ENCODE data around the gene MCFD2. TPM values are rescaled to one million over a fixed set of nuclear protein-coding genes. Genes with fewer than 3 reads are reported as not detected.

MCFD2 gene
- polyA plus RNA-seq, 1 donor (not counting 4 experiments of a cell fraction or from before 2014, with no cell fraction given), result 132 TPM

DNA sequence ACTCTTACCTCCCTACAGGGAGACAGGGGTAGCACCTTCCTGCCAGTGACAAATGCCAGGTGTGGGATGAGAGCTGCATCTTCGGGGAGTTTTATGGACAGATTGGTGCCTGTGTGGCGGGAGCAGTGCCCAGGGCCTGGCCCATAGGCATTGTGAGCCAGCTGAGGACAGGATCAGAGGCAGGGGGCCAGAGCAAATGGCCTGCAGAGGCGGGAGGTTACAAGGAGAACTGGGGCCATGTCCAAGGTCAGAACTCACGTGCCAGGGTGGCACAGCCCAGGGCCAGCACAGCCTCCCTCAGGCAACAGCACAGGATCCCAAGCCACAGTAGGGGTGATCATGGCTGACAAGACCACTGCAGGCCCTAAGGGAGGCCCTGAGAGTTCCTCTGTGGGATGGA lies 40.2 kb upstream of the MCFD2 start:
- TF ChIP-seq, protein P1, sequence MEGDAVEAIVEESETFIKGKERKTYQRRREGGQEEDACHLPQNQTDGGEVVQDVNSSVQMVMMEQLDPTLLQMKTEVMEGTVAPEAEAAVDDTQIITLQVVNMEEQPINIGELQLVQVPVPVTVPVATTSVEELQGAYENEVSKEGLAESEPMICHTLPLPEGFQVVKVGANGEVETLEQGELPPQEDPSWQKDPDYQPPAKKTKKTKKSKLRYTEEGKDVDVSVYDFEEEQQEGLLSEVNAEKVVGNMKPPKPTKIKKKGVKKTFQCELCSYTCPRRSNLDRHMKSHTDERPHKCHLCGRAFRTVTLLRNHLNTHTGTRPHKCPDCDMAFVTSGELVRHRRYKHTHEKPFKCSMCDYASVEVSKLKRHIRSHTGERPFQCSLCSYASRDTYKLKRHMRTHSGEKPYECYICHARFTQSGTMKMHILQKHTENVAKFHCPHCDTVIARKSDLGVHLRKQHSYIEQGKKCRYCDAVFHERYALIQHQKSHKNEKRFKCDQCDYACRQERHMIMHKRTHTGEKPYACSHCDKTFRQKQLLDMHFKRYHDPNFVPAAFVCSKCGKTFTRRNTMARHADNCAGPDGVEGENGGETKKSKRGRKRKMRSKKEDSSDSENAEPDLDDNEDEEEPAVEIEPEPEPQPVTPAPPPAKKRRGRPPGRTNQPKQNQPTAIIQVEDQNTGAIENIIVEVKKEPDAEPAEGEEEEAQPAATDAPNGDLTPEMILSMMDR (optimal IDR thresholded peaks at IDR 0.05 in 1 of 3, IDR thresholded peaks at IDR 0.05 in 1 of 3, conservative IDR thresholded peaks at IDR 0.05 in 1 of 3; ENCODE audit: extremely low read depth in 1 of 3, insufficient read depth in 2 of 3, low read length in 3 of 3), result no peak
- TF ChIP-seq EZH2 (IDR thresholded peaks at IDR 0.05; ENCODE audit: low read length), result no peak
- H3K9ac ChIP-seq (ENCODE audit: control insufficient read depth, extremely low read depth, insufficient read depth, low read length), result no peak overlapping the region
- no peaks in the 10 kb centered on the region for H3K9me1 ChIP-seq (ENCODE audit: control insufficient read depth, extremely low read depth, insufficient read depth, low read length)
- H3K27ac ChIP-seq (ENCODE audit: control insufficient read depth, insufficient read depth, low read length), result no peak overlapping the region
- no peaks in the 10 kb centered on the region for H4K20me1 ChIP-seq (ENCODE audit: control insufficient read depth, extremely low read depth, insufficient read depth, low read length)
- dilution Hi-C loops (cut with MboI; ENCODE audit: extremely low pct_ligation_motif_present, low sequenced_read_pairs), result no loop called here
- FAIRE-seq, result no peak
- H3K4me2 ChIP-seq (ENCODE audit: control insufficient read depth, extremely low read depth, insufficient read depth, low read depth, low read length), result no peak overlapping the region
- H3K27me3 ChIP-seq (ENCODE audit: control insufficient read depth, extremely low read depth, insufficient read depth, low read length), result no peaks in the 10 kb centered on the region
- no peaks in the 10 kb centered on the region for H3K9me3 ChIP-seq (ENCODE audit: control insufficient read depth, low read depth, low read length)
- no peak for DNase-seq (ENCODE audit: low read depth, low spot score)
- H3K4me1 ChIP-seq (ENCODE audit: control insufficient read depth, extremely low read depth, insufficient read depth, low read length), result peaks cover 7% of the 10 kb centered on the region
- no peak overlapping the region for H2AFZ ChIP-seq (ENCODE audit: control insufficient read depth, low read length)
- H3K79me2 ChIP-seq (ENCODE audit: control insufficient read depth, insufficient read depth, low read length), result no peaks in the 10 kb centered on the region
- H3K36me3 ChIP-seq (ENCODE audit: control insufficient read depth in 2 of 2, extremely low read depth in 1 of 2, insufficient read depth in 2 of 2, low read length in 2 of 2), result peaks cover 22 to 25% of the 10 kb centered on the region in 2 experiments
- no peak overlapping the region for H3K4me3 ChIP-seq (ENCODE audit: control insufficient read depth in 2 of 3, extremely low read depth in 1 of 3, insufficient read depth in 2 of 3, low read depth in 1 of 3, low read length in 3 of 3)

DNA sequence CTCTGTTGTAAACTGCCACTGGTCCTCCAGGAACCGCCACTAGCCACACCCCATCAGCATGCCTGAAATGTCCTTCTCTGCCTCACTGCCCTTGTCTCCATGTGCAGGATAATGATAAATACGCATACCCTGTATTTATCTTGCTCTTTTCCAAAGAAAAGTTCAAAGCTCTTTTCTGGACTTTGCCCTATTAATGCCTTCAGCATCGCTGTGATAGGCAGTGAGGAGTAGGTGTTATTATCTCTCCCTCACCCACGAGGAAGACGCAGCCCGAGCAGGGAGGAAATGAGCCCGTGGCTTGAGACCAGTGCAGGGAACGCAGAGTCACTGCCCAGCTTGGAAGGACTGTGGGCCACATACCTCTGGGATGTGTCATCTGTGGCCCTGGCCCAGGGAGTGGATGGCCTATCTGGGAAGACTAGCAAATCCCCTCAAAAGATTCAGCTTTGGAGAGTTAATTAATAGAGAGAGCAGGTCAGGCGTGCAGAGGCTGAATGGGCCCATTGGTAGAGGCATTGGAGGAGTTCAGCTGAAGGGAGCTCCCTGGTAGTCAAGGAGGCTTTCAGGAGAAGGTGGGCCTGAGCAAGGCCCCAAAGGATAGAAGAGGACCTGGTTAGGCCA lies 39.5 kb upstream of the MCFD2 start:
- Histone ChIP-seq H3K4me1 (ENCODE audit: control insufficient read depth, extremely low read depth, insufficient read depth, low read length) (peaks cover 7% of the 10 kb centered on the region), H4K20me1 (ENCODE audit: control insufficient read depth, extremely low read depth, insufficient read depth, low read length) (no peaks in the 10 kb centered on the region), H3K9me1 (ENCODE audit: control insufficient read depth, extremely low read depth, insufficient read depth, low read length) (peaks cover 2% of the 10 kb centered on the region), H3K4me3 (ENCODE audit: control insufficient read depth in 2 of 3, extremely low read depth in 1 of 3, insufficient read depth in 2 of 3, low read depth in 1 of 3, low read length in 3 of 3) (no peak overlapping the region), H3K9me3 (ENCODE audit: control insufficient read depth, low read depth, low read length) (no peaks in the 10 kb centered on the region), H3K27me3 (ENCODE audit: control insufficient read depth, extremely low read depth, insufficient read depth, low read length) (no peaks in the 10 kb centered on the region), H3K36me3 (ENCODE audit: control insufficient read depth in 2 of 2, extremely low read depth in 1 of 2, insufficient read depth in 2 of 2, low read length in 2 of 2) (peaks cover 25 to 27% of the 10 kb centered on the region in 2 experiments), H2AFZ (ENCODE audit: control insufficient read depth, low read length) (no peak overlapping the region), H3K4me2 (ENCODE audit: control insufficient read depth, extremely low read depth, insufficient read depth, low read depth, low read length) (no peak overlapping the region), H3K79me2 (ENCODE audit: control insufficient read depth, insufficient read depth, low read length) (peaks cover 2% of the 10 kb centered on the region), H3K9ac (ENCODE audit: control insufficient read depth, extremely low read depth, insufficient read depth, low read length) (no peak overlapping the region), H3K27ac (ENCODE audit: control insufficient read depth, insufficient read depth, low read length) (no peak overlapping the region)
- DNase-seq (ENCODE audit: low read depth, low spot score) (no peak), FAIRE-seq (no peak)
- dilution Hi-C loops (cut with MboI; ENCODE audit: extremely low pct_ligation_motif_present, low sequenced_read_pairs), result no loop called here
- TF ChIP-seq EZH2 (IDR thresholded peaks at IDR 0.05; ENCODE audit: low read length), result no peak
- TF ChIP-seq, protein P1 (optimal IDR thresholded peaks at IDR 0.05 in 1 of 3, IDR thresholded peaks at IDR 0.05 in 1 of 3, conservative IDR thresholded peaks at IDR 0.05 in 1 of 3; ENCODE audit: extremely low read depth in 1 of 3, insufficient read depth in 2 of 3, low read length in 3 of 3), result no peak
